Endothelial cell of umbilical vein (primary cell): ENCODE measurements around the gene NUPR1. TPM values are rescaled to one million over a fixed set of nuclear protein-coding genes. Genes with fewer than 3 reads are reported as not detected.

Experiments used
- BruUV-seq: library from RNA; stranded (reverse); fragments of 400-500 nt; replicated peaks from 2 replicates; lab custom pipeline; 2021; lab: Mats Ljungman, UMichigan
- CTCF ChIA-PET: fragments of 300-600, 350-600 bp; sonication (Branson Sonifier 250); formaldehyde crosslinking; loops from one replicate; lab custom pipeline; 2021; ENCODE audit warnings: antibody characterized with exemption, inconsistent platforms; lab: Charles Lee
- POLR2A ChIA-PET: fragments of 300-600, 350-600 bp; sonication (Branson Sonifier 250); formaldehyde crosslinking; loops from one replicate; lab custom pipeline; 2021; ENCODE audit warnings: antibody characterized with exemption, inconsistent platforms; lab: Charles Lee
- DNase-seq: peaks from one replicate; pipeline ENCODE4 v3.0.0-alpha.2; 2011; ENCODE audit warnings: low read depth, low spot score
- FAIRE-seq: peaks from 2 replicates; lab custom pipeline; 2011; peaks lifted over from hg19 to GRCh38; lab: Jason Lieb, UNC
- H2AFZ ChIP-seq: 2 replicates; pipeline ENCODE4 v1.6.0; 2012; ENCODE audit warnings: low read depth, low read length, control low read depth, inconsistent platforms
- H3K27ac ChIP-seq: 2 replicates; pipeline ENCODE4 v1.5.1; 2011; ENCODE audit warnings: low read depth, mild to moderate bottlenecking, control low read depth, low read length, moderate library complexity; ENCODE audit not compliant: insufficient read depth
- H3K27me3 ChIP-seq, 2 experiments: 2 replicates each; pipeline versions ENCODE4 v1.6.0 to v1.6.1; 2011; ENCODE audit warnings: low read length in 2 of 2, mixed read lengths in 1 of 2; ENCODE audit not compliant: control insufficient read depth in 2 of 2, insufficient read depth in 2 of 2
- H3K36me3 ChIP-seq, 2 experiments: 2 replicates in 1 of 2; 3 replicates in 1 of 2; pipeline ENCODE4 v1.5.1; 2011; ENCODE audit warnings: low read length in 2 of 2, mild to moderate bottlenecking in 1 of 2, moderate library complexity in 1 of 2; ENCODE audit not compliant: control insufficient read depth in 2 of 2, insufficient read depth in 2 of 2; ENCODE audit errors: extremely low read depth in 1 of 2
- H3K4me1 ChIP-seq: 3 replicates; pipeline ENCODE4 v1.5.1; 2011; ENCODE audit warnings: mild to moderate bottlenecking, low read length; ENCODE audit not compliant: control insufficient read depth, insufficient read depth; ENCODE audit errors: extremely low read depth
- H3K4me2 ChIP-seq: 2 replicates; pipeline ENCODE4 v1.6.1; 2011; ENCODE audit warnings: low read length, control low read depth, mixed read lengths; ENCODE audit not compliant: insufficient read depth
- H3K4me3 ChIP-seq, 3 experiments: fragments of 200-600 bp in 1 of 3; sonication (generic), shearing (Covaris generic) in 1 of 3; replicated peaks in 1 of 3; 2 replicates each; pipeline ENCODE4 v1.5.1; 2011 to 2016; ENCODE audit warnings: control low read depth in 3 of 3, low read length in 3 of 3, mild to moderate bottlenecking in 2 of 3, inconsistent platforms in 1 of 3, low read depth in 1 of 3, moderate library complexity in 1 of 3; ENCODE audit not compliant: insufficient read depth in 1 of 3
- H3K79me2 ChIP-seq: 2 replicates; pipeline ENCODE4 v1.6.0; 2012; ENCODE audit warnings: low read length, inconsistent platforms; ENCODE audit not compliant: control insufficient read depth, insufficient read depth
- H3K9ac ChIP-seq: replicated peaks from 2 replicates; pipeline ENCODE3; 2011; ENCODE audit warnings: low read length, control low read depth; ENCODE audit not compliant: insufficient read depth; ENCODE audit errors: extremely low read depth
- H3K9me1 ChIP-seq: replicated peaks from 3 replicates; pipeline ENCODE4 v1.6.0; 2011; ENCODE audit warnings: mild to moderate bottlenecking, low read length; ENCODE audit not compliant: control insufficient read depth, insufficient read depth; ENCODE audit errors: extremely low read depth
- H3K9me3 ChIP-seq: replicated peaks from 2 replicates; pipeline ENCODE4 v1.5.1; 2012; ENCODE audit warnings: low read length, inconsistent platforms; ENCODE audit not compliant: control insufficient read depth, insufficient read depth
- H4K20me1 ChIP-seq: replicated peaks from 2 replicates; pipeline ENCODE3; 2011; ENCODE audit warnings: mild to moderate bottlenecking, low read length; ENCODE audit not compliant: control insufficient read depth, insufficient read depth; ENCODE audit errors: extremely low read depth
- EZH2 ChIP-seq: IDR thresholded peaks from 2 replicates; pipeline ENCODE4 v1.6.1; 2012; ENCODE audit warnings: borderline replicate concordance, low read depth, mild to moderate bottlenecking, moderate library complexity, low read length, inconsistent platforms; ENCODE audit not compliant: severe bottlenecking
- FOS ChIP-seq: IDR thresholded peaks from 2 replicates; pipeline ENCODE4 v1.6.1; 2011; ENCODE audit warnings: mild to moderate bottlenecking, low read length, moderate library complexity, borderline replicate concordance; ENCODE audit not compliant: insufficient read depth
- GATA2 ChIP-seq: IDR thresholded peaks from 2 replicates; pipeline ENCODE4 v1.7.0; 2011; ENCODE audit warnings: low read depth, mild to moderate bottlenecking, moderate library complexity, mixed read lengths, low read length; ENCODE audit not compliant: insufficient read length, insufficient read depth
- JUN ChIP-seq: IDR thresholded peaks from 2 replicates; pipeline ENCODE4 v1.6.1; 2011; ENCODE audit warnings: borderline replicate concordance, low read depth; ENCODE audit not compliant: insufficient read length, insufficient read depth
- MYC ChIP-seq: IDR thresholded peaks from one replicate; pipeline ENCODE4 v1.6.1; 2011; ENCODE audit warnings: mild to moderate bottlenecking, low read depth, low read length
- POLR2A ChIP-seq: IDR thresholded peaks from 2 replicates; pipeline ENCODE4 v1.6.1; 2012; ENCODE audit warnings: low read depth, mild to moderate bottlenecking, control low read depth, low read length
- POLR2AphosphoS5 ChIP-seq: IDR thresholded peaks from 2 replicates; pipeline ENCODE4 v1.6.1; 2012; ENCODE audit warnings: low read depth, mild to moderate bottlenecking, control low read depth, low read length, moderate library complexity; ENCODE audit not compliant: insufficient read depth
- dilution Hi-C: fragments of 300-500 bp; cut with MboI; formaldehyde crosslinking; loops from one replicate; pipeline ENCODE4 v1.15.0; 2019; ENCODE audit warnings: low sequenced_read_pairs; ENCODE audit not compliant: extremely low pct_ligation_motif_present
- intact Hi-C: fragments of 100-400 bp; cut with micrococcal nuclease; formaldehyde crosslinking; loops from one replicate; pipeline ENCODE4 v1.10.0; 2022
- polyA plus RNA-seq, 4 experiments: library from polyadenylated mRNA; depleted of rRNA in 3 of 4; stranded (reverse) in 3 of 4; unstranded in 1 of 4; fragments of >200 nt; gene quantifications; 2 replicates each; pipeline versions ENCODE4 v1.2.1 to v1.2.3, GENCODE V29; 2011 to 2012; ENCODE audit warnings: missing spikeins in 1 of 4
- total RNA-seq: library from RNA; stranded (reverse); gene quantifications from 2 replicates; pipeline ENCODE4 v1.2.3, GENCODE V29; 2021
- TF ChIP-seq, protein P1 (sequence below): IDR thresholded peaks from 2 replicates; pipeline ENCODE4 v1.6.1; 2011; ENCODE audit not compliant: insufficient read depth, insufficient read length
- TF ChIP-seq, protein P2 (sequence below), 2 donors: IDR thresholded peaks; 1 replicate in 1 of 2; 2 replicates in 1 of 2; pipeline ENCODE4 v1.5.1; 2011; ENCODE audit warnings: low read length in 2 of 2, mild to moderate bottlenecking in 2 of 2, moderate library complexity in 2 of 2, control low read depth in 1 of 2, inconsistent platforms in 1 of 2, low read depth in 1 of 2; ENCODE audit not compliant: insufficient read depth in 1 of 2; ENCODE audit errors: extremely low read depth in 1 of 2

Gene NUPR1
- total and polyA plus RNA-seq, 2 donors (not counting 3 experiments of a cell fraction or from before 2014, with no cell fraction given), result 1.8 to 4.9 TPM

DNA sequence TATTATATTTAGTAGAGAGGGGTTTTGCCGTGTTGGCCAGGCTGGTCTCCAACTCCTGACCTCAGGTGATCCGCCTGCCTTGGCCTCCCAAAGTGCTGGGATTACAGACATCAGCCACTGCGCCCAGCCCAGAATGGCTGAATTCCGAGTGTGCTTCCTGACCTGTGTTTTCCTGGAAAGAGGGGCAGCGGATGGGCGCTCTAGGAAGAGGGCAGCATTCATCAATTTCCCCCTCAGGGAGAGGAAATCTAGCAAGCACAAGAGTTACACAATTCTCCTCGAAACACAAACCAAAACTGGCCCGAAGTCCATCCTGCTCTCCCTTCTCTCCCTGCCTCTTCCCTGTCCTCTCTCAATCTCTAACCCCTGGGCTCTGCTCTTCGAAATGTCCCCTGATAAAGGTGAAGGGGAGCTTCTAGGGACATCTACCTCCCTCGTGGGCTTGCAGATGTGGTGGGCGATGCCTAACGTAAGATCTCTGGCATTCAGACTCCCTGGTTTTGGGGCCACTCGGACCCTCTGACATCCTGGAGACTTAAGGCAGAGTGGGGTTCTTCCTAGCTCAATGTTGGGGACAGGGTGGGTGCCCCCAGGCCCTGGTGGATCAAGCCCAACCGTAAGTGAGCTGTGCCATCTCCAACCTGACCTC, 33.2 kb downstream of the NUPR1 start:
- DNase-seq (no peak), FAIRE-seq (no peak)
- ChIA-PET POLR2A (no interaction called here), CTCF (no interaction called here)
- intact Hi-C loops, result no loop called here
- no TSS peak for BruUV-seq
- dilution Hi-C loops, result no loop called here
- Histone ChIP-seq H3K36me3 (no peaks in the 10 kb centered on the region), H3K79me2 (no peaks in the 10 kb centered on the region), H3K9me1 (no peaks in the 10 kb centered on the region), H2AFZ (no peak overlapping the region), H3K27ac (no peak overlapping the region), H3K4me3 (no peak overlapping the region), H3K27me3 (no peaks in the 10 kb centered on the region), H4K20me1 (no peaks in the 10 kb centered on the region), H3K4me1 (no peaks in the 10 kb centered on the region), H3K9me3 (no peaks in the 10 kb centered on the region), H3K9ac (no peak overlapping the region), H3K4me2 (no peak overlapping the region)
- no peak for TF ChIP-seq POLR2A
- TF ChIP-seq FOS, result no peak
- TF ChIP-seq EZH2, result no peak
- TF ChIP-seq, protein P1, sequence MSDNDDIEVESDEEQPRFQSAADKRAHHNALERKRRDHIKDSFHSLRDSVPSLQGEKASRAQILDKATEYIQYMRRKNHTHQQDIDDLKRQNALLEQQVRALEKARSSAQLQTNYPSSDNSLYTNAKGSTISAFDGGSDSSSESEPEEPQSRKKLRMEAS, result no peak
- TF ChIP-seq, protein P2, sequence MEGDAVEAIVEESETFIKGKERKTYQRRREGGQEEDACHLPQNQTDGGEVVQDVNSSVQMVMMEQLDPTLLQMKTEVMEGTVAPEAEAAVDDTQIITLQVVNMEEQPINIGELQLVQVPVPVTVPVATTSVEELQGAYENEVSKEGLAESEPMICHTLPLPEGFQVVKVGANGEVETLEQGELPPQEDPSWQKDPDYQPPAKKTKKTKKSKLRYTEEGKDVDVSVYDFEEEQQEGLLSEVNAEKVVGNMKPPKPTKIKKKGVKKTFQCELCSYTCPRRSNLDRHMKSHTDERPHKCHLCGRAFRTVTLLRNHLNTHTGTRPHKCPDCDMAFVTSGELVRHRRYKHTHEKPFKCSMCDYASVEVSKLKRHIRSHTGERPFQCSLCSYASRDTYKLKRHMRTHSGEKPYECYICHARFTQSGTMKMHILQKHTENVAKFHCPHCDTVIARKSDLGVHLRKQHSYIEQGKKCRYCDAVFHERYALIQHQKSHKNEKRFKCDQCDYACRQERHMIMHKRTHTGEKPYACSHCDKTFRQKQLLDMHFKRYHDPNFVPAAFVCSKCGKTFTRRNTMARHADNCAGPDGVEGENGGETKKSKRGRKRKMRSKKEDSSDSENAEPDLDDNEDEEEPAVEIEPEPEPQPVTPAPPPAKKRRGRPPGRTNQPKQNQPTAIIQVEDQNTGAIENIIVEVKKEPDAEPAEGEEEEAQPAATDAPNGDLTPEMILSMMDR (IDR thresholded peaks at IDR 0.05; ENCODE audit: extremely low read depth in 1 of 2, insufficient read depth in 1 of 2, low read depth in 1 of 2, low read length in 2 of 2), result no peak
- no peak for TF ChIP-seq JUN
- no peak for TF ChIP-seq POLR2AphosphoS5
- no peak for TF ChIP-seq MYC
- no peak for TF ChIP-seq GATA2
